Neural progenitor cell (in vitro differentiated cells): ENCODE measurements around the gene CERK. TPM values are rescaled to one million over a fixed set of nuclear protein-coding genes. Genes with fewer than 3 reads are reported as not detected.
A peak's percentile ranks its signal among the peaks of the same experiment; 100 is the strongest.

Experiments
- DNase-seq: peaks from one replicate; pipeline ENCODE4 v3.0.0-alpha.2; 2016; ENCODE audit warnings: low spot score
- H2AFZ ChIP-seq: fragments of 200-600 bp; sonication (generic); replicated peaks from 2 replicates; pipeline ENCODE4 v1.6.1; 2016; ENCODE audit warnings: antibody characterized with exemption
- H3F3A ChIP-seq: fragments of 200-600 bp; sonication (generic); 2 replicates; pipeline ENCODE4 v1.6.1; 2016; ENCODE audit warnings: antibody characterized with exemption, low read depth
- H3K27ac ChIP-seq: fragments of 200-600 bp; sonication (generic); 2 replicates; pipeline ENCODE4 v1.5.1; 2016; ENCODE audit warnings: mild to moderate bottlenecking
- H3K27me3 ChIP-seq: fragments of 200-600 bp; sonication (generic); 2 replicates; pipeline ENCODE4 v1.6.1; 2016; ENCODE audit warnings: mild to moderate bottlenecking, moderate library complexity
- H3K36me3 ChIP-seq: fragments of 200-600 bp; sonication (generic); 2 replicates; pipeline ENCODE4 v1.5.1; 2016
- H3K4me1 ChIP-seq: fragments of 200-600 bp; sonication (generic); 2 replicates; pipeline ENCODE4 v1.6.1; 2016; ENCODE audit warnings: mixed run types
- H3K4me2 ChIP-seq: fragments of 200-600 bp; sonication (generic); 2 replicates; pipeline ENCODE4 v1.6.1; 2016
- H3K4me3 ChIP-seq: fragments of 200-600 bp; sonication (generic); 2 replicates; pipeline ENCODE4 v1.5.1; 2016
- H3K79me2 ChIP-seq: fragments of 200-600 bp; sonication (generic); 2 replicates; pipeline ENCODE4 v1.6.1; 2016; ENCODE audit warnings: low read depth
- H3K9ac ChIP-seq: fragments of 200-600 bp; sonication (generic); 2 replicates; pipeline ENCODE4 v1.6.1; 2016
- H3K9me3 ChIP-seq: fragments of 200-600 bp; sonication (generic); 2 replicates; pipeline ENCODE4 v1.5.1; 2016; ENCODE audit warnings: low read depth
- H4K20me1 ChIP-seq: fragments of 200-600 bp; sonication (generic); 2 replicates; pipeline ENCODE4 v1.6.1; 2016; ENCODE audit warnings: low read depth
- H3K27ac Mint-ChIP-seq: 3 replicates; pipeline ENCODE4 v1.8.0; 2021; ENCODE audit warnings: mixed read lengths
- H3K27me3 Mint-ChIP-seq: 2 replicates; pipeline ENCODE4 v1.8.0; 2022; ENCODE audit warnings: low read depth, mild to moderate bottlenecking, inconsistent platforms, moderate library complexity, mixed read lengths; ENCODE audit not compliant: insufficient read depth
- H3K36me3 Mint-ChIP-seq: 3 replicates; pipeline ENCODE4 v1.8.0; 2021; ENCODE audit warnings: mixed read lengths
- H3K4me1 Mint-ChIP-seq: 3 replicates; pipeline ENCODE4 v1.8.0; 2021; ENCODE audit warnings: mixed read lengths
- H3K4me3 Mint-ChIP-seq: 3 replicates; pipeline ENCODE4 v1.8.0; 2021; ENCODE audit warnings: mild to moderate bottlenecking, moderate library complexity, mixed read lengths
- H3K9me3 Mint-ChIP-seq: 3 replicates; pipeline ENCODE4 v1.8.0; 2020; ENCODE audit warnings: mixed read lengths
- CTCF ChIP-seq: fragments of 200-600 bp; sonication (generic); IDR thresholded peaks from 2 replicates; pipeline ENCODE4 v1.5.1; 2017; ENCODE audit warnings: antibody characterized with exemption, mild to moderate bottlenecking
- EZH2 ChIP-seq: fragments of 200-600 bp; sonication (generic); IDR thresholded peaks from 2 replicates; pipeline ENCODE4 v1.6.1; 2017; ENCODE audit warnings: antibody characterized with exemption, mild to moderate bottlenecking, moderate library complexity
- EZH2phosphoT487 ChIP-seq: fragments of 200-600 bp; sonication (generic); IDR thresholded peaks from 2 replicates; pipeline ENCODE4 v1.6.1; 2017; ENCODE audit warnings: antibody characterized with exemption
- total RNA-seq: library from RNA; depleted of rRNA; stranded (reverse); fragments of >200 nt; gene quantifications from 2 replicates; pipeline ENCODE4 v1.2.3, GENCODE V29; 2015; ENCODE audit warnings: low replicate concordance

Gene CERK
- total RNA-seq, 1 donor from 2014 or later, result 53.6 TPM

GRCh38 chr22:46696229-46696518, 41.9 kb downstream of the CERK start:
- H3F3A ChIP-seq, result no peaks in the 10 kb centered on the region
- no peaks in the 10 kb centered on the region for H3K79me2 ChIP-seq
- H3K36me3 ChIP-seq, result no peaks in the 10 kb centered on the region
- Mint-ChIP-seq H3K27me3 (peaks cover 8% of the 10 kb centered on the region), H3K36me3 (peaks cover 18% of the 10 kb centered on the region), H3K4me3 (no peak overlapping the region), H3K4me1 (no peaks in the 10 kb centered on the region), H3K27ac (no peak overlapping the region), H3K9me3 (no peaks in the 10 kb centered on the region)
- H3K9me3 ChIP-seq, result no peaks in the 10 kb centered on the region
- no peak overlapping the region for H3K4me2 ChIP-seq
- H3K4me3 ChIP-seq, result no peak overlapping the region
- H2AFZ ChIP-seq, result no peak overlapping the region
- no peaks in the 10 kb centered on the region for H3K4me1 ChIP-seq
- no peaks in the 10 kb centered on the region for H3K27me3 ChIP-seq
- DNase-seq, result no peak
- H3K27ac ChIP-seq, result no peak overlapping the region
- H4K20me1 ChIP-seq, result no peaks in the 10 kb centered on the region
- no peak overlapping the region for H3K9ac ChIP-seq
- no peak for TF ChIP-seq EZH2
- no peak for TF ChIP-seq EZH2phosphoT487
- no peak for TF ChIP-seq CTCF

- H4K20me1 ChIP-seq, result no peaks in the 10 kb centered on the region
- no peaks in the 10 kb centered on the region for H3K9me3 ChIP-seq
- no peaks in the 10 kb centered on the region for H3K79me2 ChIP-seq
- no peaks in the 10 kb centered on the region for H3K36me3 ChIP-seq
- no peak for DNase-seq
- Mint-ChIP-seq H3K4me3 (no peak overlapping the region), H3K27me3 (peaks cover 8% of the 10 kb centered on the region), H3K27ac (no peak overlapping the region), H3K36me3 (peaks cover 21% of the 10 kb centered on the region), H3K4me1 (no peaks in the 10 kb centered on the region), H3K9me3 (no peaks in the 10 kb centered on the region)
- no peaks in the 10 kb centered on the region for H3F3A ChIP-seq
- H3K27me3 ChIP-seq, result no peaks in the 10 kb centered on the region
- no peaks in the 10 kb centered on the region for H3K4me1 ChIP-seq
- H2AFZ ChIP-seq, result no peak overlapping the region
- no peak overlapping the region for H3K4me2 ChIP-seq
- H3K9ac ChIP-seq, result no peak overlapping the region
- no peak overlapping the region for H3K27ac ChIP-seq
- H3K4me3 ChIP-seq, result no peak overlapping the region
- no peak for TF ChIP-seq EZH2
- no peak for TF ChIP-seq CTCF
- no peak for TF ChIP-seq EZH2phosphoT487
Measured at GRCh38 chr22:46695346-46696228, 42.5 kb downstream of the CERK start.

- Mint-ChIP-seq H3K4me3 (no peak overlapping the region), H3K9me3 (no peaks in the 10 kb centered on the region), H3K27ac (peak overlapping the region; percentile 65), H3K4me1 (no peaks in the 10 kb centered on the region), H3K27me3 (peaks cover 8% of the 10 kb centered on the region), H3K36me3 (peaks cover 21% of the 10 kb centered on the region)
- no peaks in the 10 kb centered on the region for H3K27me3 ChIP-seq
- TF ChIP-seq EZH2 (no peak), CTCF (no peak), EZH2phosphoT487 (no peak)
- H3K79me2 ChIP-seq, result no peaks in the 10 kb centered on the region
- no peak overlapping the region for H3K4me2 ChIP-seq
- H3K4me3 ChIP-seq, result no peak overlapping the region
- H3K9me3 ChIP-seq, result no peaks in the 10 kb centered on the region
- H3F3A ChIP-seq, result no peaks in the 10 kb centered on the region
- no peaks in the 10 kb centered on the region for H3K36me3 ChIP-seq
- H3K9ac ChIP-seq, result no peak overlapping the region
- no peak overlapping the region for H2AFZ ChIP-seq
- H3K27ac ChIP-seq, result no peak overlapping the region
- H3K4me1 ChIP-seq, result no peaks in the 10 kb centered on the region
- H4K20me1 ChIP-seq, result no peaks in the 10 kb centered on the region
- no peak for DNase-seq
Measured at GRCh38 chr22:46694416-46695170, 43.5 kb downstream of the CERK start.
